ENCODE measurements around the gene NME2. TPM values are rescaled to one million over a fixed set of nuclear protein-coding genes. Genes with fewer than 3 reads are reported as not detected.

The NME2 gene
- total RNA-seq (100 to 1,000 TPM; 137 to 315 (median 286) TPM), polyA plus RNA-seq (100 to 1,000 TPM; 263 to 371 TPM)

DNA sequence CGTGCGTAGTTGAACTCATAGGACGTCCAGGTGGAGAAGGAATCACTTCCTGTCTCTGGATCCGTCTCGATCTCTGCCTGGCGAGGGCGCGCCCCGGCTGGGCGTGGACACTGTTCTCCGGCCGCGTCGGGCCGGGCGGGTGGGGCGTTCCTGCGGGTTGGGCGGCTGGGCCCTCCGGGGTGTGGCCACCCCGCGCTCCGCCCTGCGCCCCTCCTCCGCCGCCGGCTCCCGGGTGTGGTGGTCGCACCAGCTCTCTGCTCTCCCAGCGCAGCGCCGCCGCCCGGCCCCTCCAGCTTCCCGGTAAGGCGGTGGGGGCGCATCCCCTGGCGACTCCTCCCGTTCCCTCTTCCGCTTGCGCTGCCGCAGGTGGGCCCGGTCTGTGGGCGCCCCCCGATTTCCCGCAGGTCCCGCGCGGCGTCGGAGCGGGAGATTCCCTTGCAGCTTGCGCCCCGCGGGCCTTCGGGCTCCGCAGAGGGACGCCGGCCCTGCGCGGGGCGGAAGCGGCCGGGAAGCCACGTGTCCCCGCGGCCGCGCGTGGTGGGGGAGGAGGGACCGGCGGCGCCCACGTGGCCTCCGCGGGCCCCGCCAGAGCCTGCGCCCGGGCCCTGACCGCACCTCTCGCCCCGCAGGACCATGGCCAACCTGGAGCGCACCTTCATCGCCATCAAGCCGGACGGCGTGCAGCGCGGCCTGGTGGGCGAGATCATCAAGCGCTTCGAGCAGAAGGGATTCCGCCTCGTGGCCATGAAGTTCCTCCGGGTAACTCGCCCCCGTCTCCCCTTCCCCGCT, at the start of gene NME2:
Gene NME2, plus strand, starts transcription at position 214 of the 789 bp plus-strand sequence. Its CDS starts 420 bp downstream, at position 634.
- ATAC-seq = peak; percentile 92 to 97 (median 94)
- intact Hi-C loops (cut with DNase I) = no loop called here

DNA sequence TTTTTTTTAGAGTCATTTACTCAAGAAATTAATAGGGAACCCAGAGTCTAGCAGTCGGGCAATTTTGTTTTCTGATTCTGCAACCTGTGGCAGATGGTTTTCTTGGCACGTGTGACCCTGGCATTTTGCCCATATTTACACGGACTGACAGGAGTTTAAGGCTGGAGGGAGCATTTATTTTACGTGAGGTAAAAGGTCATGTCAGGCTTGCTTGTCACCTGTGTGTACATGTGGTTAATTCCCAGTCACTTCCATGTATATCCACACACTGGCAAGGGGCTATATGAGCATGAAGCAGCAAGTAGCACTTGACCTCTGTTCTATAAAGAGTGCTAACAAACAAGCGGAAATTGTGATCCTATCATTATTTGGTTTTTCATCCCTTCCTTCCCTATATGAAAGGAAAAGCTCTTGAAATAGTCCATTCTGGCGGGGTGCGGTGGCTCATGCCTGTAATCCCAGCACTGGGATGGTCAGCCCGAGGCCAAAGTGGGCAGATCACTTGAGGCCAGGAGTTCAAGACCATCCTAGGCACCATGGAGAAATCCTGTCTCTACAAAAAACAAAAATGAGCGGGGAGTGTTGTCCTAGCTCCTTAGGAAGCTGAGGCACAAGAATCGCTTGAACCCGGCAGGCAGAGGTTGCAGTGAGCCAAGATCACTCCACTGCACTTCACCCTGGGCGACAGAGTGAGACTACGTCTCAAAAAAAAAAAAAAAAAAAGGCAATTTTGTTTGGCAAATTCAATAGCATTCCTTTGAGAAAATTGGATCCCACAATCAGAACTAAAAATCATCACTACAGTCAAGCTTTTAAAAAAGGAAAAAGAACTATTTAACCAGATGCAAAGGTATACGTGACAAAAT, 47.6 kb upstream of the NME2 start:
- FAIRE-seq = no peak

More for the DNA sequence above, at the start of gene NME2:
- WGBS, 2 donors = 0% methylated on average over 75 to 98 of the region's 98 CpGs
- peaks cover 0 to 25% (median 8%) of the 10 kb centered on the region in 3 donors for H3K36me3 ChIP-seq
- TF ChIP-seq, protein P1, sequence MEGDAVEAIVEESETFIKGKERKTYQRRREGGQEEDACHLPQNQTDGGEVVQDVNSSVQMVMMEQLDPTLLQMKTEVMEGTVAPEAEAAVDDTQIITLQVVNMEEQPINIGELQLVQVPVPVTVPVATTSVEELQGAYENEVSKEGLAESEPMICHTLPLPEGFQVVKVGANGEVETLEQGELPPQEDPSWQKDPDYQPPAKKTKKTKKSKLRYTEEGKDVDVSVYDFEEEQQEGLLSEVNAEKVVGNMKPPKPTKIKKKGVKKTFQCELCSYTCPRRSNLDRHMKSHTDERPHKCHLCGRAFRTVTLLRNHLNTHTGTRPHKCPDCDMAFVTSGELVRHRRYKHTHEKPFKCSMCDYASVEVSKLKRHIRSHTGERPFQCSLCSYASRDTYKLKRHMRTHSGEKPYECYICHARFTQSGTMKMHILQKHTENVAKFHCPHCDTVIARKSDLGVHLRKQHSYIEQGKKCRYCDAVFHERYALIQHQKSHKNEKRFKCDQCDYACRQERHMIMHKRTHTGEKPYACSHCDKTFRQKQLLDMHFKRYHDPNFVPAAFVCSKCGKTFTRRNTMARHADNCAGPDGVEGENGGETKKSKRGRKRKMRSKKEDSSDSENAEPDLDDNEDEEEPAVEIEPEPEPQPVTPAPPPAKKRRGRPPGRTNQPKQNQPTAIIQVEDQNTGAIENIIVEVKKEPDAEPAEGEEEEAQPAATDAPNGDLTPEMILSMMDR (IDR thresholded peaks at IDR 0.05) = no peak
- H3K27me3 ChIP-seq = no peaks in the 10 kb centered on the region
- DNase-seq = peak; percentile 89 to 96 (median 92)
- H3K4me3 ChIP-seq = peak within 1 kb of the TSS; percentile 87 to 99 (median 96)
- H3K27ac ChIP-seq = peak within 1 kb of the TSS; percentile 87 to 90 (median 90)
- no peak for FAIRE-seq
- H3K4me1 ChIP-seq = no peaks in the 10 kb centered on the region
- H3K9me3 ChIP-seq = no peaks in the 10 kb centered on the region

DNA sequence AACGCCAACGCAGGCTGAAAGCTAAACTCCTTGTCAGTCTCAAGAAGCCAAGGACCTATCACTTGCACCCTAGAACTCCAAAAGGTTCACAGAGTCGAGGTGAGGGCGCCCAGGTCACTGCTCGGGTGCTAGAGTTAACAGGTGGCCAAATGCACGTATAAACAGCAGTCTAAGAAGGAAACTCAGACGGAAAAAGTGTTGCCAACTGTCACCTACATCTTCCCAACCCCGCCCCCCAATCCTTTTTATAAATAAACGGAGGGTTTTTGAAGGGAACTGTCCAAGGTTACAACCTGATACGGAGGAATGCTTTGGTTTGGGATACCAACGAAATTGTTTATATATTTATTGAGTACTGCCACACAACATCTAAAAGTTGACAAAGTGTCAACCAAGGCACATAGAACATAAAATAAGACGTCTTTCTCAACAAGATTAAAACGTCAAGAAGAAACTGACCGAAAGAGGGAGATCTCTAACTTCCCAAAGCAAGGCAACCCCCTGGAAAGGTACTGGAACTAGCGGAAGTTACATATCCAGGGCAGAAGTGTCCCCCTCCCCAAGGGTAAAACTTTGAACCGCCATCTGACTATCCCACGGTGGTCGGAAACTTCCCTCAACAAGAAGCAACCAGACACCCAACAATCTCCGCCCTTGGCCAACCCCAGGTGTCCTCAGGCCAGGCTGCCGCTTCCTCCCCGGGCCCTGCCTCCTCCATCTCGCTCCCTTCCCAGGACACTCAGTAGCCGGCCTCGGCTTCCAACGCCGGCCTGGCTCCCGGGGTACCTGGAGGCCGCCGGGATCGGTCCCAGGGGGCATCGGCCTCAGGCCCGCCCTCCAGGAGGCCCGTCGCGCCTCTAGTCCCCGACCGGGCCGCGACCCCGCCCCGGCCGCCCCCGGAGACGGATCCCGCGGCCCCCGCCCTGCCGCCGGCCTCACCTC, 46.5 kb upstream of the NME2 start:
- no peaks in the 10 kb centered on the region for H3K27me3 ChIP-seq
- peak; percentile 49 to 85 (median 63) for DNase-seq
- H3K27ac ChIP-seq = peak overlapping the region; percentile 98 to 100 (median 99)
- peaks cover 3 to 23% (median 5%) of the 10 kb centered on the region in 3 donors for H3K4me1 ChIP-seq
- intact Hi-C loops (cut with DNase I) = no loop called here
- peak; percentile 2 to 22 (median 8) for ATAC-seq
- TF ChIP-seq, protein P1 (IDR thresholded peaks at IDR 0.05) = no peak
- no peaks in the 10 kb centered on the region for H3K9me3 ChIP-seq
- WGBS, 2 donors = 0 to 1% methylated on average over 46 to 49 of the region's 49 CpGs
- FAIRE-seq = no peak
- H3K4me3 ChIP-seq = peak overlapping the region; percentile 79 to 99 (median 94)
- H3K36me3 ChIP-seq = no peaks in the 10 kb centered on the region

More for the DNA sequence above, 47.6 kb upstream of the NME2 start:
- peak overlapping the region; percentile 98 to 100 (median 99) for H3K27ac ChIP-seq
- H3K9me3 ChIP-seq = no peaks in the 10 kb centered on the region
- 8 to 18% methylated on average over 13 to 14 of the region's 14 CpGs for WGBS, 2 donors
- no peaks in the 10 kb centered on the region for H3K36me3 ChIP-seq
- ATAC-seq (peak; percentile 32 to 59 (median 42)), DNase-seq (peak; percentile 72 to 92 (median 89))
- peaks cover 5 to 28% (median 9%) of the 10 kb centered on the region in 3 donors for H3K4me1 ChIP-seq
- TF ChIP-seq, protein P1 (IDR thresholded peaks at IDR 0.05) = no peak
- intact Hi-C loops (cut with DNase I) = no loop called here
- peak overlapping the region; percentile 79 to 99 (median 94) for H3K4me3 ChIP-seq
- H3K27me3 ChIP-seq = no peaks in the 10 kb centered on the region

DNA sequence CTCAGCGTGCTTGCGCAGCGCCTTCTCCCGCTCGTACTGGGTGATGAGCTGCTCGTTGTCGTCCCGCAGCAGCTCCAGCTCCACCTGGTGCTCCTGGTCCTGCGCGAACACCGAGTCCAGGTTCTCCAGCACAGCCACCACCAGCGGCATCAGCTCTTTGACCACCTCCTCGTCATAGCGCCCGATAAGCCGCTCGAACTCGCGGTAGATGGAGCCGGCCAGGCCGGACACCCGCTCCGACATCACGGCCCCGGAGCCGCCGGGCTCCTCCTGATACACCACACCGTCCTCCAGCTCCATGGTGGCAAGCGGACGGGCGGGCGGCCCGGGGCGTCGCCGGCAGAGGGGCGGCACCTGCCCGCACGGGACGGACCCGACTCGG, 45.9 kb upstream of the NME2 start:
- intact Hi-C loops (cut with DNase I) = no loop called here
- Histone ChIP-seq H3K9me3 (no peaks in the 10 kb centered on the region), H3K4me1 (peaks cover 0 to 24% (median 5%) of the 10 kb centered on the region in 3 donors), H3K36me3 (no peaks in the 10 kb centered on the region), H3K27ac (peak overlapping the region; percentile 98 to 100 (median 99)), H3K4me3 (peak overlapping the region; percentile 79 to 99 (median 94)), H3K27me3 (no peaks in the 10 kb centered on the region)
- ATAC-seq (peak; percentile 2 to 27 (median 6)), FAIRE-seq (no peak), DNase-seq (peak in 1 of 6 donors; percentile 64)
- 0% methylated on average over 35 to 42 of the region's 42 CpGs for WGBS, 2 donors
- TF ChIP-seq, protein P1 (IDR thresholded peaks at IDR 0.05) = no peak

Measured in pancreas (tissue), 10 donors.